Hindlimb muscle (tissue), 1 donor: Measurements from ENCODE around the gene FAM110D. TPM values are rescaled to one million over a fixed set of nuclear protein-coding genes. Genes with fewer than 3 reads are reported as not detected.

ENCODE experiments used
- DNase-seq: peaks from one replicate; pipeline ENCODE4 v3.0.0-alpha.2; 2013
- polyA plus RNA-seq: library from polyadenylated mRNA; unstranded; fragments of 120-200 nt; gene quantifications from one replicate; pipeline ENCODE4 v1.2.1, GENCODE V29; 2013; ENCODE audit not compliant: insufficient read length

Gene FAM110D
- polyA plus RNA-seq, 1 donor = 0.98 TPM

DNA sequence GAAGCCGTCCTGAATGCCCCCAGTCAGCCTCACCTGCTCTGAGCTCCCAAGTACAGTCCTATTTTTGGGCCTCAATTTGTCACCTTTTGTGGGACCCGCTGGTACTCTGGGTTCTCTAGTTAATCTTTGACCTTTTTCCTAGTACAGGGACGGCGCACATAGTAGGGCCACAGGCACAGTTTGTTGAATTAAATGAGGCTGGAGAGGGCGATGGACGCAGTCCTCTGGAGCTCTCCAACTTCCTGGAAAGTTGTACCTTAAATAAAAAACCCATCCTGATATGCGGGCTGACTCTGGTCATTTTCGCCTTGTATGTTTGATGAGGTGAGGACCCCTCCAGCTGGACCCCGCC, 4.8 kb downstream of the FAM110D start:
- no peak for DNase-seq

GRCh38 chr1:26164036-26164860, 5.4 kb downstream of the FAM110D start:
- peak; percentile 55 for DNase-seq

DNA sequence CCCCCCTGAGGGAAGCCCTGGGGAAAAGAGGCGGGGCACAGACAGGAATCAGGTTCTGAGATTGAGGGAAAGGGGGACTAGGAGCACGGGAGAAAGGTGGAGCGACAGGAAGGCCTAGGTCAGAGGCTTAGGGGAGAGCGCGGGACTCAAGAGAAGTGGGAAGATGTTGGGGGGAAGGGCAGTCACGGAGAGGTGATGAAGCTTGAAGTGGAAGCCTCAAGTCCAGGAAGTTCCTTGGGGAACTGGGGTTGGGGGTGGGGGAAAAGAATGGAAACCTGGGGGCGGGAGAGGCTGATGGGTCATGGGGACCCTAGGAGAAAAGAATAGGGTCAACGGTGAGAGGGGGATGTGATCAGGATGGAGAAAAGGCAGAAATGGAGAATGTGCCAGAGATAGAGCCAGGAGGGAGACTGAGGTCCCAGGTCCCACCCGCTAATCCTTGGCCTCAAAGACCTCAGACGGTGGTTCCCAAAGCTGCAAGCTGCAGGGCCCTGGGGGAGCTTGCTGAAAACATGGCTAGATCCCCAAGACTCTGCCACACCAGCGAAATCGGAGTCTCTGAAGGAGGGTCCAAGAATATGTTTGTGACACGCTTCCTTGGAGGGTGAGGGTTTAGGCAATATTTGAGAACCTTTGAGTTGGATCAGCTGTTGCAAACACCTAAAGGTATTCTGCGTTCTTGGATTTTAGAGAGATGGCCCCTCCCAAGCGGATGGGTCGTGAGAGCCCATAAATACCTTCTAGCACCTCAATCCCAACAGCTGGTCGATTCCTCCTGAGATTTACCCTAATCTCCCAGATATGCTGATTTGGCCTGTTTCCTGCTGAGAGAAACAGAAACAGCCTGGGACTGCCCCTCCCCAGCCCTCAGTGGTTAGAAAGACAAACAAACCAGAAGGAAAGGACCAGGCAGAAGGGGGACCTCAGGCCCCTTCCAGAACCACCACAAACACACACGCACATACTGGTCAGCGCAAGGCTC, 6.3 kb downstream of the FAM110D start:
- DNase-seq = no peak

GRCh38 chr1:26166719-26167281, 7.9 kb downstream of the FAM110D start:
- DNase-seq = no peak

DNA sequence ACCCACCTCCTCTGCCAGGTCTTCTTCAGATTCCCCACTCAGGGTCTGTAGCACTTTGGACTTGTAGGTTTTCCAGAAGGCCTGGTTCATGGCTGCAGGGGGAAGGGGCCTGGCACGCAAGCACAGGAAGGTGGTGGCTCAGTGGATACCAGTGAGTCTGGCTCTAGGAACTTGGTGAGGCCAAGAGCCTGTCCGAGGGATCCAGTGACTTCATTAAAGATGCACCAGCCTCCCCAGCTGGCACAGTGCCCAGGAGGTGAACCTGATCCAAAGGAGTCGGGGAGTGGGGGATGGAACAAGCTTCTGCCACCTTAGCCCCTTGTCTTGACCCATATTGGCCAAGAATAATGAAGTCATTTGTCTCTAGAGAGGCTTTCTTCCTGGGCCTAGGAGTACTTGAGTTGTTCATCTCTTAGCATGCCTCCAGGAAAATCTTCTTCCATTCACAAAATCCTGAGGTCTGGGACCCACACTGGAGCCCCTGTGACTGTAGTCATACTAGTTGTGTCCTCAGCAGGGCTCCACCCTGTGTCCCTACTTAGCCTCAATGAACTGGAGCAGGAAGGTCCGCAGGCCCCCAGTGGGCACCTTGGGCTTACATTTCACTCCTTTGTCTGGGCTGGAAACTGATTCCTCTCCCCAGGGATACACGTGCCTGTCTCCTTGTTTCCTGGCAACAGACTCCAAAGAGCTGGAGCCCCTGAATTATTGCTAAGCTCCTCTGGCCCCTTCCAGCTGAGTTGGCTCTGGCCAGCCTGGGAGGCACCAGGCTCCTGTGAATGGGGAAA, 9.7 kb downstream of the FAM110D start, which contains the start of gene C1orf232:
Gene C1orf232 (minus strand): TSS at position 554 of the 788 bp plus-strand sequence. CDS start 464 bp downstream, at position 90.
- no peak for DNase-seq

- no peak for DNase-seq
These were observed 10.3 kb downstream of the FAM110D start for GRCh38 chr1:26169198-26169554.

GRCh38 chr1:26169669-26170471, 11.0 kb downstream of the FAM110D start, which contains the start of gene ZNF593:
TSS of gene ZNF593 (plus strand) at chr1:26169908. CDS start at chr1:26169984, 76 bp downstream.
- peak; percentile 89 for DNase-seq

- DNase-seq = no peak
These were observed 11.6 kb downstream of the FAM110D start for GRCh38 chr1:26170472-26170821.

GRCh38 chr1:26171084-26172072, 12.5 kb downstream of the FAM110D start, which contains the start of gene ZNF593OS:
TSS of gene ZNF593OS (minus strand) at chr1:26171832. CDS start at chr1:26171661, 171 bp downstream.
- no peak for DNase-seq

GRCh38 chr1:26175346-26175745, 16.5 kb downstream of the FAM110D start:
- no peak for DNase-seq

- DNase-seq = no peak
These were observed 18.4 kb downstream of the FAM110D start, which contains the start of gene CNKSR1 for GRCh38 chr1:26177182-26177684. TSS of gene CNKSR1 (plus strand) at chr1:26177491. CDS start at chr1:26177548, 57 bp downstream.

GRCh38 chr1:26180010-26180506, 21.2 kb downstream of the FAM110D start:
- no peak for DNase-seq

- DNase-seq = no peak
These were observed 22.9 kb downstream of the FAM110D start for GRCh38 chr1:26181586-26182382.

DNA sequence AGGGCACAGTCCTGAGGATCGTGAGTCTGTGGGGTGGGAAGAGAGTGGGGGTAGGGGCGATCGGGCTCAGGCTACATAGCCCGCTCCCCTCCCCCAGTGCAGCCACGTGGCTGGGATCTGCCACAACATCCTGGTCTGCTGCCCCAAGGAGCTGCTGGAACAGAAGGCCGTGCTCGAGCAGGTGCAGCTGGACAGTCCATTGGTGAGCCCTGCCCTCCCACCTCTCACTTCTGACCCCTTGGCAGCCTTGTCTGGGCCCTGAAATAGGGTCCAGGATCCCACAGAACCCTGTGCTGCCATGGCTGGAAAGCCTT, 23.5 kb downstream of the FAM110D start:
- no peak for DNase-seq

DNA sequence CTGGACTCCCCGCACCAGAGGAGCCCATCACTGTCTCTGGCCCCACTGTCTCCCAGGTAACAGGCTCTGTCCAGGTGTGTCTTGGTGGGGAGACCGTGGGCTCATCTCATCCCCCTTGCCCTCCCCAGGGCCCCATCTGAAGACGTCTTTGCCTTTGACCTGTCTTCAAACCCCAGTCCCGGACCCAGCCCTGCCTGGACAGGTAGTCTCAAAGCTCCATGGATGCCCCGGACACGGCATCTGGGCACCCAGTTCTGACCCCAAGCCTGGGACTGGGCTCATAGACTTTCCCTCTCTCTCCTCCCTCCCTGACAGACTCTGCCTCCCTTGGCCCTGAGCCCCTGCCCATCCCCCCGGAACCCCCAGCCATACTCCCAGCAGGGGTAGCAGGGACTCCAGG, 25.2 kb downstream of the FAM110D start:
- no peak for DNase-seq

DNA sequence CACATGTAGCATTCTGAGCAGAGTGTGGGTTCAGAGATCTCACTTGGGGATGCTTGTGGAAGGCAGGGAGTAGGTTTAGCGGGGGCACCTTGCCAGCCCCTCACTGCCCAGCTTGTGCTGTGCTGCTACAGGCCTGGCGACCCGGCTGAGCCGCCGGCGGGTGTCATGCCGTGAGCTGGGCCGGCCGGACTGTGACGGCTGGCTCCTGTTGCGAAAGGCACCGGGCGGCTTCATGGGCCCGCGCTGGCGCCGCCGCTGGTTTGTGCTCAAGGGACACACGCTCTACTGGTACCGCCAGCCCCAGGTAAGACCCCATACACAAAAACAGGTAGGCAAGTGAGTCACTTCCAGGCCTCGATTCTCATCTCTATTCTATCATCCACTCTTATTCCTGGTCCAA, 26.0 kb downstream of the FAM110D start:
- DNase-seq = no peak

GRCh38 chr1:26187882-26188281, 29.0 kb downstream of the FAM110D start:
- no peak for DNase-seq

DNA sequence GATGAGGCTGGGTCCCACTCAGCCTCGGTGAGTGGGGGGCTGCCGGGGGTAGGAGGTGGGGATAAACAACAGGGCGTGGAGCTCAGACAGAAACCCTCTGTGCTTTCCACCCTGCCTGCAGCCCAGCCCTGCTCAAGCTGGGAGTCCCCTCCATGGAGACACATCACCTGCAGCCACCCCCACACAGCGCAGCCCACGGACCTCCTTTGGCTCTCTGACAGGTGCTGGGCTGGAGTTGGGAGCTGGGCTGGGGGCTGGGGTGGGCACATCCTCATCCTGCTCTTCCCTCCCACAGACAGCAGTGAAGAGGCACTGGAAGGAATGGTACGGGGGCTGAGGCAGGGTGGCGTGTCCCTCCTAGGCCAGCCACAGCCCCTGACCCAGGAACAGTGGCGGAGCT, 29.6 kb downstream of the FAM110D start:
- no peak for DNase-seq

- DNase-seq = no peak
These were observed 30.5 kb downstream of the FAM110D start for GRCh38 chr1:26189331-26189730.
